Heart right ventricle (tissue), 16 donors: ENCODE results near the gene BICC1. TPM values are rescaled to one million over a fixed set of nuclear protein-coding genes. Genes with fewer than 3 reads are reported as not detected.

Experiments used
- ATAC-seq, 8 donors: fragments of 200-7000 bp; cut with Tn5 transposase; one replicate each; pipeline ENCODE4 v1.9.1; 2020; ENCODE audit warnings: mild to moderate bottlenecking in 8 of 8, moderate library complexity in 8 of 8, moderate number of reproducible peaks in 1 of 8
- DNase-seq, 2 donors: peaks; one replicate each; pipeline ENCODE4 v3.0.0-alpha.2; 2020
- H3K27ac ChIP-seq, 10 donors: fragments of 200-600 bp; sonication (generic) in 2 of 10; one replicate each; pipeline versions ENCODE4 v1.5.0 to v1.8.0; 2020 to 2022; ENCODE audit warnings: mild to moderate bottlenecking in 3 of 10
- H3K27me3 ChIP-seq, 7 donors: fragments of 200-600 bp; one replicate each; pipeline ENCODE4 v1.8.0; 2021 to 2022; ENCODE audit warnings: mild to moderate bottlenecking in 2 of 7
- H3K36me3 ChIP-seq, 9 donors: fragments of 200-600 bp; sonication (generic) in 1 of 9; one replicate each; pipeline versions ENCODE4 v1.5.0 to v1.8.0; 2020 to 2022; ENCODE audit warnings: mild to moderate bottlenecking in 2 of 9
- H3K4me1 ChIP-seq, 9 donors: fragments of 200-600 bp; sonication (generic) in 1 of 9; one replicate each; pipeline versions ENCODE4 v1.5.0 to v1.8.0; 2020 to 2022; ENCODE audit warnings: mild to moderate bottlenecking in 4 of 9
- H3K4me3 ChIP-seq, 10 donors: fragments of 200-600 bp; sonication (generic) in 2 of 10; one replicate each; pipeline versions ENCODE4 v1.5.0 to v1.8.0; 2020 to 2022; ENCODE audit warnings: mild to moderate bottlenecking in 7 of 10, moderate library complexity in 2 of 10
- H3K9me3 ChIP-seq, 11 donors: fragments of 200-600 bp in 10 of 11; sonication (generic) in 2 of 11; one replicate each; pipeline versions ENCODE4 v1.5.0 to v1.8.0; 2013 to 2022; ENCODE audit warnings: mild to moderate bottlenecking in 2 of 11, control low read depth in 1 of 11, moderate library complexity in 1 of 11
- CTCF ChIP-seq, 9 donors: fragments of 200-600 bp; sonication (generic) in 2 of 9; IDR thresholded peaks; one replicate each; pipeline versions ENCODE4 v1.5.0 to v1.8.0; 2021 to 2022; ENCODE audit warnings: antibody characterized with exemption in 9 of 9, mild to moderate bottlenecking in 5 of 9, moderate library complexity in 1 of 9
- WGBS, 2 donors: extraction: QIAGEN DNeasy Blood & Tissue Kit; methylation state at CpG; one replicate each; pipeline ENCODE4 v1.1.7; 2013; ENCODE audit warnings: inconsistent platforms in 1 of 2; 5-methylcytosine and 5-hydroxymethylcytosine counted together
- intact Hi-C, 10 donors: fragments of 100-400 bp; cut with DNase I; formaldehyde crosslinking; loops; one replicate each; pipeline versions ENCODE4 v1.11.1 to v1.14.2; 2022
- polyA plus RNA-seq, 2 donors: library from polyadenylated mRNA; stranded (reverse); fragments of 200-250 nt; gene quantifications; one replicate each; pipeline ENCODE4 v1.2.3, GENCODE V29; 2013
- total RNA-seq, 10 donors: library from RNA; stranded (reverse); fragmentation: NEBNext Ultra II Directional in 3 of 10; extraction: Animal tissue kit (Norgen Biotek cat#: 25700) in 3 of 10; gene quantifications; one replicate each; pipeline versions ENCODE4 v1.2.1 to v1.2.4, GENCODE V29; 2021 to 2023
- donor health status: Arrhythmogenic right ventricular cardiomyopathy.
- donor health status: ischemic (EF 13 %, LVEDD 7.1; RV severe dilation, severe dysfunction).
- donor health status: healthy with polysubstance abuse.
- donor health status: DM: no; HTN: yes; CAD: no.
- donor health status: DM: no; HTN: no; CAD: no.
- donor health status: ischemic (EF 25% LVEDD 6.9; RV normal size, moderate dysfunction).
- donor health status: ischemic (EF 25% LVEDD 5.7; RV mildly dilated, moderate dysfunction).
- donor health status: healthy.
- donor health status: DM: yes; HTN: yes; CAD: no.
- donor health status: Ischemic cardiomyopathy.
- donor health status: ischemic (EF 35%, LVEDD 5.7; RV mildly dilated, moderate dysfunction).
- donor health status: nonischemic (EF 11% LVEDD 7.7; RV severe dilation, severe dysfunction).
- donor health status: DM: yes; HTN: yes; CAD: no.
- donor health status: PGD.
- donor health status: ischemic (EF 29% LVEDD 5.4; RV normal size, mild dysfunction).
- donor health status: nonischemic (EF 23%, LVEDD 6.1; RV moderate dilation, normal function).

The BICC1 gene
- total and polyA plus RNA-seq, 12 donors, result 1.6 to 9.2 (median 5.0) TPM

DNA sequence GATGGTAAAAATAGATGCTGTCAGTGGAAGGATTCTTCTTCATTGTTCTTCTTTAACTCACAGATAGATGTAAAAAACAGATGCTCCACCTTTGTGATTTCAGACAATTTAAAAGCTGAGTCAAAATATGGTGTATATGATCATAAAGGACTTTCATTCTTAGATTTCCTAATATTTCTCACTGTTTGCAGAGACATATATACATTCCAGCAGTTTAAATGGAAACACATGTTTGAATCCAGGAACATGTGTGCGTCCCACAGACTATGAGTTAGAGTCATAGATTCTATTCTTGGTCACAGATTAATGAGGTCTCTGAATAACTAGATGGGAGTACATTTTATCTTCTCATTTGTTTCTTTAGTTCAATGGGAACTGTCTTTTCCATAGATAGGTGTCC is 109.6 kb downstream of the BICC1 start:
- Histone ChIP-seq H3K9me3 (peaks cover 0 to 6% (median 0%) of the 10 kb centered on the region in 11 donors), H3K36me3 (no peaks in the 10 kb centered on the region), H3K27ac (no peak overlapping the region), H3K27me3 (no peaks in the 10 kb centered on the region), H3K4me1 (peaks cover 0 to 7% (median 0%) of the 10 kb centered on the region in 9 donors), H3K4me3 (no peak overlapping the region)
- ATAC-seq, result no peak
- 65 to 69% methylated on average over 1 of the region's 1 CpG for WGBS, 2 donors
- no peak for TF ChIP-seq CTCF (IDR thresholded peaks at IDR 0.05)
- DNase-seq, result no peak
- intact Hi-C loops, result no loop called here

- DNase-seq (no peak), ATAC-seq (peak in 6 of 8 donors; percentile 57 to 92 (median 80))
- no peaks in the 10 kb centered on the region for H3K36me3 ChIP-seq
- 48 to 52% methylated on average over 3 of the region's 3 CpGs for WGBS, 2 donors
- peak overlapping the region in 1 of 10 donors; percentile 41 for H3K27ac ChIP-seq
- intact Hi-C loops, result no loop called here
- no peaks in the 10 kb centered on the region for H3K27me3 ChIP-seq
- H3K9me3 ChIP-seq, result no peaks in the 10 kb centered on the region
- TF ChIP-seq CTCF (IDR thresholded peaks at IDR 0.05), result no peak
- H3K4me3 ChIP-seq, result no peak overlapping the region
- peaks cover 0 to 7% (median 0%) of the 10 kb centered on the region in 9 donors for H3K4me1 ChIP-seq
Measured at GRCh38 chr10:58625070-58625469, 112.4 kb downstream of the BICC1 start.

DNA sequence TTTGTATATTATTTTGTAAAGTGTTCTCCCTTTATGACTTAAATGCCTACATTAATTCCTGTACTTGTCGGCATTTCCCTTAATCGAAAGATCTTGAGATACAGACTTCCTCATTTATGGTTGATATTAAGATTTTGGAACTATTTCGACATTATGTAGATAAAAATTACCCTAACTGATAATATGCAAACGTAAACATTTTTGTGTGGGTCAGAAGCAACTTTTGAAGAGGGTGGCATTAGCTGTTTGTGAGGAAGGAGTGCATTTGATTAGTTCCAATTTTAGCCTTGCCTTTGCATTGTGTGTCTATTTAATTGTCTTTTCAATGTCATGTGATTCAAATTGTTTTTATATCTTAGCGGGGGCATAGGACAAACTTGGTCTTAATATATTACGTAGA is 114.7 kb downstream of the BICC1 start:
- no peak overlapping the region for H3K27ac ChIP-seq
- no peaks in the 10 kb centered on the region for H3K9me3 ChIP-seq
- ATAC-seq (no peak), DNase-seq (no peak)
- intact Hi-C loops, result no loop called here
- H3K4me3 ChIP-seq, result no peak overlapping the region
- H3K36me3 ChIP-seq, result no peaks in the 10 kb centered on the region
- H3K4me1 ChIP-seq, result peaks cover 0 to 5% (median 0%) of the 10 kb centered on the region in 9 donors
- no peak for TF ChIP-seq CTCF (IDR thresholded peaks at IDR 0.05)
- H3K27me3 ChIP-seq, result no peaks in the 10 kb centered on the region
- WGBS, 2 donors, result 90% methylated on average over 6 of the region's 6 CpGs

DNA sequence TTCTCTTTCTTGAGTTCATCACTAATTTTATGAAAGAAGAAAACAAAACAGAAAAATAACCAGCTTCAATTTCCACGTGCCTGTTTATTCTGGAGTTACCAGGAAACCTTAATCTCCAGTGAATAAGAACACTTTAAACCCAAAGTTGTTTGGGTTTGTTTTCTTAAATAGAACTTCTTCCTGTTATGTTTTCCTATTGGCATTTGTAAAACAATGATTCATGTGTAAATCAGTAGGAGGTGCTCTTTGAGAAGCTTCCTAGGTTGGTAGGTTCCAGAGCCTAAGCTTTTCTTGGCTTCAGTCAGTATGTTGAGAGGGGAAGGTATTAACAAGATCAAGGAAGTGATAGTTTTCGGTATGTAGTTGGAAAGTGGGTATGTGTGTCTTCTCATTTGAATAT is 119.0 kb downstream of the BICC1 start:
- intact Hi-C loops, result no loop called here
- peaks cover 0 to 3% (median 0%) of the 10 kb centered on the region in 9 donors for H3K4me1 ChIP-seq
- ATAC-seq, result no peak
- H3K27me3 ChIP-seq, result no peaks in the 10 kb centered on the region
- H3K36me3 ChIP-seq, result no peaks in the 10 kb centered on the region
- no peak overlapping the region for H3K4me3 ChIP-seq
- 36 to 40% methylated on average over 2 of the region's 2 CpGs for WGBS, 2 donors
- peak overlapping the region in 1 of 10 donors; percentile 43 for H3K27ac ChIP-seq
- no peak for TF ChIP-seq CTCF (IDR thresholded peaks at IDR 0.05)
- H3K9me3 ChIP-seq, result no peaks in the 10 kb centered on the region
- no peak for DNase-seq
